GM19455 (cell line): ENCODE data around the gene COL20A1.
"Not testable (repeated sequence)": the region's sequence is repeated elsewhere in the genome, so short reads cannot be mapped to it uniquely, and the experiment has no call there.

Source experiments
- ATAC-seq: cut with Tn5 transposase; IDR thresholded peaks from one replicate; pipeline ENCODE4 v1.9.1; 2021; ENCODE audit not compliant: unreplicated experiment

COL20A1 gene

GRCh38 chr20:63371291-63371865 lies 78.4 kb downstream of the COL20A1 start:
- ATAC-seq: no peak

GRCh38 chr20:63372971-63373885 lies 80.2 kb downstream of the COL20A1 start:
- ATAC-seq: no peak

DNA sequence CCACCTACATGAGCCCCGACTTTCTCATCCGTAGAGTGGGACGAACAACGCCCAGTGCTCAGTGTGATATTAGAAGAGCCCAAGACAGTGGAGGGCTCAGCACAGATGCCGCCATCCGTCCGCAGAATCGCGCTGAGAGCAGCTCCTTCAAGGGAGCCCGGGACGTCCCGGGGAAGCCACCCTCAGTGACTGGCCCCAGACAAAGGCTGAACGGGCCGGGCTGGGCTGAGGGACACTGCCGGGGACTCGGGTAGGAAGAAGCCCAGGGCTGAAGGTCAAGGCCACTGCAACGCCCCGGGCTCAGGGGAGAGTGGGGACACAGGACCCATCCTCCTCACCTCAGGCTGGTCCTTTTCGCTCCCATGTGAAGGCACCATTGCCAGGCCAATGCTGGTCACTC lies 81.0 kb downstream of the COL20A1 start:
- ATAC-seq: no peak

- ATAC-seq: no peak
Measured at GRCh38 chr20:63374504-63374903, 81.5 kb downstream of the COL20A1 start.

DNA sequence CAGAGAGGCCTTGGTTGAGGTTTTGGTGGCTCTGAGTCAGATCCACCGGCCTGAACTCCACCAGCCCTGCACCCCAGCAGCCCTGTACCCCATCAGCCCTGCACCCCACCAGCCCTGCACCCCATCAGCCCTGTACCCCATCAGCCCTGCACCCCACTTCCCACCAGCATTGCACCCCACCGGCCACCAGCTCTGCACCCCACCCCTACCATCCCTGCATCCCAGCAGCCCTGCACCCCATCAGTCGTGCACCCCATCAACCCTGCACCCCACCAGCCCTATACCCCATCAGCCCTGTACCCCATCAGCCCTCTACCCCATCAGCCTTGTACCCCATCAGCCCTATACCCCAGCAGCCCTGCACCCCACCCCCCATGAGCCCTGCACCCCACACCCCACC lies 82.5 kb downstream of the COL20A1 start:
- ATAC-seq: no peak

DNA sequence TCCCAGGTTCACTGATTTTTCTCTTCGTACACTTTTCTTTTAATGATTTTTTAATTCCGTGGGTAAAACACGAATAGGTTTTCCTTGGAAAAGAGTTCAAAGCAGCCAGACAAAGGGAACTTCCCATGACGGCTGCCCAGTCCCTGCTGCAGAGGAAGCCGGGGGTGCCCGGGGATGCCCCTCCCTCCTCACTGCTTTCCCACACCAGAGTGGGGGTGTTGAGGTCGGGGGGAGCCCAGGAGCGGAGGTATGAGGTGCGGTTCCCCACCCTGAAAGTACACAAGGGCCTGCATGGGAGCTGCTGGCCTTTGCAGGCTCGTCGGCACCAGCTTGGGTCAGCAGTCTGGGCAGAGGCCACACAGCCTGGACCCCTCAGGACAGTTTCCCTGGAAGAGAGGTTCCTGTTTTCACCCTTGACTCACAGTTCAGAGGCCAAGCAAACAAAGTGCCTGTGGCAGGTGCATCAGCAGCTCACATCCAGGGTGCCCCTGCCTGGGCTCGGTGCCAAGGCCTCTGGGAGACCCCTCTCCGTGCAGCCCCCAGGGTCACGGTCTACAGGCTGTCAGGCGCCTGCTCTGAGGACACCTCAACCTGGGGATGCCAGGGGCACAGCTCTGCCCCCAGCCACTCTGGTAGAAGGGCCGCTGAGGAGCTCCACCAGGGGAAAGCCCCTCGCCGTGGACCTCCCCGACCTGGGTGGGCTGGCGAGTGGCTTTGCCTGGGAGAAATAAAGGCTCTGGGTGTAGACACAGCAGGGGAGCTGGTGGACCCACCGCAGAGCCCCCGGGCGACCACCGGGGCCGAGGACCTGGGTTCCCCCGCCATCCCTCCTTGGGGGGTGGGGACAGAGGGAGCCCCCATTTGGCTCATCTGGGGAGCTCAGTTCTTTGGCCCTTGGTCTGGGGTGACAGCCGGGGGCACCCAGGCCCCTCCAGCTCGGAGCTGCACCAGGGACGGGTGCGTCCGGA lies 83.6 kb downstream of the COL20A1 start:
- no peak for ATAC-seq

DNA sequence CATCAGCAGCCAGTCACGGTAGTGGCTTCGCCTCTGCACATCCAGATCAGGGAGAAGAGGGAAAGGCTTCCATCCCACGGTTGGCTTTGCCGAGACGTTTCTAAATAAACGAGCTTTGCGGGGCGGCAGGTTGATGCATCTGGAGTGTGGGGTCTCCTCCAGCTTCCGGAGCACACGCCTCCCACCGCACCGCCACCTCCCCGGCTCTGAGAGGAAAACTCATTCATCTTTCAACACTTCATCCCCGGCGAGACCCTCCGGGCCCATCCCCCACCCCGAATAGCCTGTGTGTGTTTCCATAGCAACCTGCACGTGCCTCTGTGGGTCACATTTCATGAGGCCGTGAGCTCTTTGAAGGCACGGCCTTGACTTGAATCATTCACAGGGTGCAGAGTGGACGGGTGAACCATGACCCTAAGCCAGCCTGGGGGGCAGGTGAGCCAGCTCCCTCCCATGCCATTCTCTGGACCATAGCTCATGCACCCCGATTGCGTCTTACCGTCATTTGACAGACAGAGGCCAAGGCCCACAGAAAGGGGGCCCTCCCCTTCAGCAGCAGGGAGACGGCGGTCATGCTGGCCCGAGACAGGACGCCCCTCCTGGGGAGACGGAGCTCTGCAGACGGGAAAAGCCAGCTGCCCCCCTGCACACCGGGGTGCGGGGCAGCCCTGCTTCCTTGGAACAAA lies 84.4 kb downstream of the COL20A1 start:
- no peak for ATAC-seq

GRCh38 chr20:63377951-63378381 lies 85.0 kb downstream of the COL20A1 start:
- ATAC-seq: no peak

- ATAC-seq: no peak
Measured at GRCh38 chr20:63378626-63379025, 85.6 kb downstream of the COL20A1 start.

DNA sequence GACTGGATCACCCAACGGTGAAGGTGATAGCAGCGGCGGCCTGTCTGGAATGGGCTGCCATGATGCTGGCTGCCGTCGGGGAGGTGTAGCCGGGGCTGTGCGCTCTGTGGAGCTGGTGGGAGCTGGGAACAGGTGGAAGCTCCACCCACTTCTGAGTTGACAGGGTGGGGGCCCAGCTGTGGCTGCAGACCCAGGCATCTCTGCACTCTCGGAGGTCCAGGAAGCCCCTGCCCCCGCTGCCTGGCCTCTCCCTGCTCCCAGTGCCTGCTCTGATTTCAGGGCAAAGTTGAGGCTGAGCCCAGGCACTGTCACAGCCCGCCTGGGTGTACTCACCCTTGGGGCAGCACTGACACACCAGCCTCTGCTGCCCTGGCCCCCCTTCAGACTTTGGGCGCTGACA lies 86.3 kb downstream of the COL20A1 start:
- ATAC-seq: no peak

DNA sequence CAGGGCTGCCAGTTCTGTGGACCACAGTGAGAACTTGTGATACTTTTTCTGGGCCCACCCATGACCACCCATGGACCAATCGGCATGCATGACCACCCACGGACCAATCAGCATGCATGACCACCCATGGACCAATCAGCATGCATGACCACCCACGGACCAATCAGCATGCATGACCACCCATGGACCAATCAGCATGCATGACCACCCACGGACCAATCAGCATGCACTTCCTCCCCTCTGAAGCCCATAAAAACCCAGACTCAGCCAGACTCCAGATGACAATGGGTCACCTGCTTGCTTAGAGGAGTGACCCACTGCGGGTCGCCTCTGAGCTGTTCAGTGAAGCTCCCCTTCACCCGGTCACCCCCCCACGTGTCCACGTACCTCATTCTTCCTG lies 86.9 kb downstream of the COL20A1 start:
- not testable (repeated sequence) for ATAC-seq

GRCh38 chr20:63380346-63380870 lies 87.4 kb downstream of the COL20A1 start:
- no peak for ATAC-seq

- ATAC-seq: no peak
Measured at GRCh38 chr20:63381781-63382431, 88.9 kb downstream of the COL20A1 start.

DNA sequence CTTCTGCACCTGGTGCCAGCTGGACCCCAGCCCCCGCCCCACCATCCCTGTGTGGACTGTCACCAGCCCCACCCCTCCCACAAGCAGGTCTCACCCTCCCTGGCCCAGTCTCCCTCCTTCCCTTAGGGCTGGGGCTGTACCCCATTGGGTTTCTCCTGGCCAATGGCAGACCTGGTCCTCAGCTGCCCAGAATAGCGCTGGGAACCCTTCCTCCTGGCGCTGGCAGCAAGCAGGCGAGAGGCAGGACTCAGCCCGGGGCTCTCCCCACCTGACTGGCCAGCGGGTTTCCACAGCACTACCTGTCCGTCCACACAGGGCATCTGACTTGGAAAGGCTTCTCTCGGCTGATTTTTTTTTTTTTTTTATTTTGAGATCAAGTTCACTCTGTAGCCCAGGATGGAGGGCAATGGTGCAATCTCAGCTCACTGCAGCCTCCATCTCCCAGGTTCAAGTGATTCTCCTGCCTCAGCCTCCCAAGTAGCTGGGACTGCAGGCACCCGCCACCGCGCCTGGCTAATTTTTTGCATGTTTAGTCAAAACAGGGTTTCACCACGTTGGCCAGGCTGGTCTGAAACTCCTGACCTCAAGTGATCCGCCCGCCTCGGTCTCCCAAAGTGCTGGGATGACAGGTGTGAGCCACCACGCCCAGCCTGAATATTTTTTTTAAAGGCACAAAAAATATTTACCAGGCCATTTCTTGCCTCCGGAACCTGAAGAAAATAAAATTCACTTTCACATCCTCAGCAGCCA lies 89.7 kb downstream of the COL20A1 start:
- ATAC-seq: no peak

GRCh38 chr20:63383556-63383955 lies 90.6 kb downstream of the COL20A1 start:
- ATAC-seq: no peak

GRCh38 chr20:63384336-63384735 lies 91.3 kb downstream of the COL20A1 start:
- no peak for ATAC-seq
